Neuronal stem cell (in vitro differentiated cells): ENCODE data around the gene MTARC2. TPM values are rescaled to one million over a fixed set of nuclear protein-coding genes. Genes with fewer than 3 reads are reported as not detected.

Experiments
- DNase-seq: peaks from one replicate; pipeline ENCODE4 v3.0.0-alpha.2; 2013; ENCODE audit warnings: low spot score
- H2AFZ ChIP-seq: one replicate; pipeline ENCODE4 v1.6.1; 2013; ENCODE audit warnings: mild to moderate bottlenecking, low read length, inconsistent platforms
- H2AK5ac ChIP-seq: 2 replicates; pipeline ENCODE4 v1.6.1; 2013; ENCODE audit warnings: low read depth, mild to moderate bottlenecking, inconsistent platforms, low read length, moderate library complexity, mixed read lengths
- H2BK120ac ChIP-seq: 2 replicates; pipeline ENCODE4 v1.6.1; 2013; ENCODE audit warnings: low read depth, mild to moderate bottlenecking, inconsistent platforms, low read length, moderate library complexity, mixed read lengths
- H2BK12ac ChIP-seq: one replicate; pipeline ENCODE4 v1.6.1; 2013; ENCODE audit warnings: low read length, inconsistent platforms
- H2BK15ac ChIP-seq: 2 replicates; pipeline ENCODE4 v1.6.1; 2013; ENCODE audit warnings: mild to moderate bottlenecking, low read length, inconsistent platforms, mixed read lengths
- H2BK5ac ChIP-seq: one replicate; pipeline ENCODE4 v1.6.1; 2013; ENCODE audit warnings: inconsistent platforms, mild to moderate bottlenecking, low read length, moderate library complexity
- H3K14ac ChIP-seq: one replicate; pipeline ENCODE4 v1.6.1; 2013; ENCODE audit warnings: low read length, inconsistent platforms
- H3K18ac ChIP-seq: 2 replicates; pipeline ENCODE4 v1.6.1; 2013; ENCODE audit warnings: low read length, inconsistent platforms
- H3K23ac ChIP-seq: 2 replicates; pipeline ENCODE4 v1.6.1; 2013; ENCODE audit warnings: low read depth, mild to moderate bottlenecking, mixed read lengths, low read length, inconsistent platforms; ENCODE audit not compliant: poor library complexity
- H3K27ac ChIP-seq: replicated peaks from 3 replicates; pipeline ENCODE4 v1.5.1; 2013; ENCODE audit warnings: low read length, inconsistent platforms
- H3K27me3 ChIP-seq, 3 experiments: 2 replicates each; pipeline ENCODE4 v1.6.1; 2013; ENCODE audit warnings: low read length in 3 of 3, mild to moderate bottlenecking in 2 of 3, inconsistent platforms in 1 of 3, low read depth in 1 of 3, mixed read lengths in 1 of 3, moderate library complexity in 1 of 3; ENCODE audit not compliant: control insufficient read depth in 3 of 3, insufficient read depth in 3 of 3
- H3K36me3 ChIP-seq, 2 donors: replicated peaks in 1 of 2; 2 replicates each; pipeline ENCODE4 v1.6.1; 2013; ENCODE audit warnings: low read length in 2 of 2; ENCODE audit not compliant: control insufficient read depth in 2 of 2, insufficient read depth in 2 of 2
- H3K4ac ChIP-seq: 2 replicates; pipeline ENCODE4 v1.6.1; 2013; ENCODE audit warnings: inconsistent platforms, mild to moderate bottlenecking, low read length, moderate library complexity
- H3K4me1 ChIP-seq, 2 donors: 1 replicate in 1 of 2; 2 replicates in 1 of 2; pipeline ENCODE4 v1.6.1; 2013; ENCODE audit warnings: low read length in 2 of 2, low read depth in 1 of 2; ENCODE audit not compliant: control insufficient read depth in 2 of 2, insufficient read depth in 1 of 2
- H3K4me2 ChIP-seq: one replicate; pipeline ENCODE4 v1.6.1; 2013; ENCODE audit warnings: mild to moderate bottlenecking, low read length, inconsistent platforms; ENCODE audit not compliant: insufficient read depth, poor library complexity, severe bottlenecking
- H3K4me3 ChIP-seq, 2 donors: 2 replicates each; pipeline ENCODE4 v1.5.1; 2013; ENCODE audit warnings: low read length in 2 of 2, mild to moderate bottlenecking in 2 of 2, inconsistent platforms in 1 of 2, moderate library complexity in 1 of 2
- H3K79me1 ChIP-seq: one replicate; pipeline ENCODE4 v1.6.1; 2013; ENCODE audit warnings: low read depth, mild to moderate bottlenecking, inconsistent platforms, low read length, moderate library complexity
- H3K9ac ChIP-seq: one replicate; pipeline ENCODE4 v1.6.1; 2013; ENCODE audit warnings: mild to moderate bottlenecking, low read depth, low read length, inconsistent platforms; ENCODE audit not compliant: poor library complexity
- H3K9me3 ChIP-seq, 2 donors: replicated peaks in 1 of 2; 2 replicates each; pipeline versions ENCODE3 to v1.6.1; 2013; ENCODE audit warnings: low read length in 2 of 2, mild to moderate bottlenecking in 2 of 2, inconsistent platforms in 1 of 2, low read depth in 1 of 2, mixed read lengths in 1 of 2, moderate library complexity in 1 of 2; ENCODE audit not compliant: control insufficient read depth in 2 of 2, insufficient read depth in 1 of 2
- H4K8ac ChIP-seq: one replicate; pipeline ENCODE4 v1.6.1; 2013; ENCODE audit warnings: low read depth, mild to moderate bottlenecking, inconsistent platforms, low read length, moderate library complexity
- H4K91ac ChIP-seq: one replicate; pipeline ENCODE4 v1.6.1; 2013; ENCODE audit warnings: low read length, low read depth, mild to moderate bottlenecking, inconsistent platforms; ENCODE audit not compliant: poor library complexity
- WGBS, 2 donors: extraction: QIAGEN DNeasy Blood & Tissue Kit; methylation state at CpG; one replicate each; pipeline ENCODE4 v1.1.7; 2013; ENCODE audit warnings: missing lambda C conversion rate in 2 of 2, mixed read lengths in 1 of 2; ENCODE audit not compliant: insufficient read length in 2 of 2, insufficient replicate concordance in 1 of 2; ENCODE audit errors: extremely low coverage in 2 of 2; 5-methylcytosine and 5-hydroxymethylcytosine counted together
- polyA plus RNA-seq, 2 experiments: library from polyadenylated mRNA; stranded (reverse); fragments of 200-250 nt; gene quantifications; one replicate each; pipeline ENCODE4 v1.2.3, GENCODE V29; 2013

Gene MTARC2
- polyA plus RNA-seq (2013, experiment 1 of 2), result not detected
- not detected for polyA plus RNA-seq (2013, experiment 2 of 2)

- peak within 1 kb of the TSS; percentile 96 for H3K23ac ChIP-seq
- no peak within 1 kb of the TSS for H2BK5ac ChIP-seq
- H3K4me3 ChIP-seq, result peak within 1 kb of the TSS; percentile 72
- WGBS, 2 donors, result no CpG with 5 or more reads among the region's 77 CpGs
- H2AFZ ChIP-seq, result peak within 1 kb of the TSS; percentile 97
- H3K36me3 ChIP-seq, result no peaks in the 10 kb centered on the region
- H2BK15ac ChIP-seq, result peak within 1 kb of the TSS; percentile 31
- peak within 1 kb of the TSS; percentile 99 for H3K4me2 ChIP-seq
- H3K18ac ChIP-seq, result peak within 1 kb of the TSS; percentile 68
- no peak within 1 kb of the TSS for H2AK5ac ChIP-seq
- H4K8ac ChIP-seq, result no peak within 1 kb of the TSS
- no peak within 1 kb of the TSS for H2BK120ac ChIP-seq
- H3K4ac ChIP-seq, result no peak within 1 kb of the TSS
- no peaks in the 10 kb centered on the region for H3K9me3 ChIP-seq
- no peak within 1 kb of the TSS for H3K27ac ChIP-seq
- peak within 1 kb of the TSS; percentile 77 for H3K9ac ChIP-seq
- H3K14ac ChIP-seq, result no peak within 1 kb of the TSS
- no peak within 1 kb of the TSS for H2BK12ac ChIP-seq
- H3K4me1 ChIP-seq, result peaks cover 2 to 3% of the 10 kb centered on the region in 2 donors
- DNase-seq, result peak; percentile 39
- no peak within 1 kb of the TSS for H4K91ac ChIP-seq
- H3K79me1 ChIP-seq, result no peaks in the 10 kb centered on the region
- H3K27me3 ChIP-seq, result peaks cover 8 to 40% (median 25%) of the 10 kb centered on the region in 3 experiments
These were observed at the start of gene MTARC2 for GRCh38 chr1:220748089-220748934. Gene MTARC2 (plus strand): TSS chr1:220748322. CDS start chr1:220748532, 210 bp downstream.

DNA sequence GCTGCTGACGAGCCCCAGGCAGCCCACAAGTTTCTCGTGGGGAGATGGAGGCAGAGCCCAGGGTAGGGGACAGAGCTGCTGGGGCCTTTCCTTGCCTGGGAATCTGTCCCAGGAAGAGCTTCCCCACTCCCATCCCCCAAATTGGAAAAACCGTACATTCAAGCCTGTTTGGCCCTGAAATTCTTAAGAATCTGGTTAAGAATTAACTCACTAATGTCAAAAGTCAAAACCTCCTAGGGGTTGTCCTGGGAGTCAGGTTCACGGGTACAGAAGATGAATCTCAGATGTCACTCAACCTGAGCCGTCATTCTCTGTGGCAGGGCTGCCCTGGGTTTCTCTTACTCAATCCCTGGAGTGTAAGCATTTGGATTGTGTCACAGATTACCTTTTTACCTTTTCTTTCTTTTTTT lies 49.5 kb upstream of the MTARC2 start:
- Histone ChIP-seq H3K79me1 (peaks cover 2% of the 10 kb centered on the region), H3K27ac (no peak overlapping the region), H3K4me2 (no peak overlapping the region), H3K14ac (no peak overlapping the region), H3K9me3 (no peaks in the 10 kb centered on the region), H3K27me3 (peaks cover 0 to 14% (median 0%) of the 10 kb centered on the region in 3 experiments), H3K4me1 (peaks cover 0 to 2% of the 10 kb centered on the region in 2 donors), H2AK5ac (no peak overlapping the region), H4K91ac (no peak overlapping the region), H4K8ac (no peak overlapping the region), H2BK12ac (no peak overlapping the region), H3K18ac (no peak overlapping the region), H3K36me3 (no peaks in the 10 kb centered on the region), H2BK15ac (no peak overlapping the region), H3K4me3 (no peak overlapping the region), H3K4ac (no peak overlapping the region), H3K23ac (no peak overlapping the region), H2BK120ac (no peak overlapping the region), H2BK5ac (no peak overlapping the region), H2AFZ (no peak overlapping the region), H3K9ac (no peak overlapping the region)
- DNase-seq, result no peak
- no CpG with 5 or more reads among the region's 5 CpGs for WGBS, 2 donors

DNA sequence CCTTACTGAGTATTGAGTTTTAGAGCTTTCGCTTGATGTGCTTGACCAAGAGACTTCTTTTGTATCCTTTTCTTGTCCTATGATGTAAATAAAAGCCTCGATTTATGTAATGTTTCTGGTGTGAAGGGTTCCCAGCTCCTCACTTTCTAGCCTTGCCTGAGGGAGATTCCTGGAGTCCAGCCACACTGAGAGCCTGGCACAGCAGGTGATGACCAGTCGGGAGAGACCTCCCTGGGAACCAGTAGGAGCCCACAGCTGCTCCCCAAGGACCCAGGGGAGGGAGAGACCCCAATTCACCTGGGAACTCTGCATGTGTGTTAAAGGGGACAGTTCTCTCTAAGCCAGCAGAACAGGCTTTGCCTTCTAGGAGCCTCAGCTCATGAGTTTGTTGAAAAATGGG lies 49.1 kb upstream of the MTARC2 start:
- H3K4me1 ChIP-seq, result peaks cover 0 to 2% of the 10 kb centered on the region in 2 donors
- no peak overlapping the region for H3K27ac ChIP-seq
- no peak overlapping the region for H3K4ac ChIP-seq
- no peak overlapping the region for H2BK12ac ChIP-seq
- H3K36me3 ChIP-seq, result no peaks in the 10 kb centered on the region
- H3K23ac ChIP-seq, result no peak overlapping the region
- no peak overlapping the region for H3K14ac ChIP-seq
- no peak overlapping the region for H4K91ac ChIP-seq
- no peak overlapping the region for H3K9ac ChIP-seq
- no peak overlapping the region for H4K8ac ChIP-seq
- WGBS, 2 donors, result no CpG with 5 or more reads among the region's 3 CpGs
- no peak overlapping the region for H2AFZ ChIP-seq
- no peak overlapping the region for H2BK5ac ChIP-seq
- H3K4me3 ChIP-seq, result no peak overlapping the region
- no peak overlapping the region for H3K18ac ChIP-seq
- no peak for DNase-seq
- H2BK120ac ChIP-seq, result no peak overlapping the region
- no peak overlapping the region for H2AK5ac ChIP-seq
- no peak overlapping the region for H3K4me2 ChIP-seq
- peaks cover 0 to 16% (median 0%) of the 10 kb centered on the region in 3 experiments for H3K27me3 ChIP-seq
- no peaks in the 10 kb centered on the region for H3K9me3 ChIP-seq
- peaks cover 2% of the 10 kb centered on the region for H3K79me1 ChIP-seq
- no peak overlapping the region for H2BK15ac ChIP-seq

DNA sequence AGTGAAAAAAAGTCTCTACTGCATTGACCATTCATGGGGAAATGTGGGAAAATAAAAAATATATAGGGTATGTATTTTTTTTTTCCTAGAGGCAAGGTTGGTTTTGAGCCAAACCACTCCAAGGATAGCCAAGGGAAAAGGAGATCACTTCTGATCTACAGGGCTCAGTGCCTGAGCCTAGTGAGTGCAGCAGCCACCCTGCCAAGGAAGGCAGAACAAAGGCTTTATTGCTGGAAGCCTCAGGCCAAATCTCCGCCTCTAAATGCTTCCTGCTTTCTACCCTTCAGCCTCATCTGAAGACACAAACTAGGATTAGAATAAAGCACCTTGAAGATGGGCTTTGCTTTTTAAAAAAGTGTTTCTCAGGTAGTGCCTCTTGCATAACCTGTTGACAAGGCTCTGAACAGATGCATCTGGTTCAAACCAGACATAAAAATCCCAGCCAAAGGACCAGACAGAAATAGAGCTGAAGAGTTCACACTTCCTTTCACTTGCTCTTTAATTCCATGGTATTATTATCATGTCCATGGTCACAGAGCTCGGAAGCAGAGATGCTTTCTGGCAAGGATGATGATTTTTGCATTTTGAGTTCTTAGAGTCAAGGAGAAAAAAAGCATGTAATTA lies 47.5 kb upstream of the MTARC2 start:
- DNase-seq, result no peak
- peak overlapping the region; percentile 70 for H2AFZ ChIP-seq

More for the DNA sequence above, 47.5 kb upstream of the MTARC2 start:
- Histone ChIP-seq H3K14ac (no peak overlapping the region), H3K4ac (no peak overlapping the region), H3K27ac (no peak overlapping the region), H3K4me3 (no peak overlapping the region), H3K79me1 (no peaks in the 10 kb centered on the region), H2BK120ac (no peak overlapping the region), H3K9ac (no peak overlapping the region), H2BK15ac (no peak overlapping the region), H3K4me2 (no peak overlapping the region), H4K8ac (no peak overlapping the region), H3K36me3 (no peaks in the 10 kb centered on the region), H2BK5ac (no peak overlapping the region), H2AK5ac (no peak overlapping the region), H3K18ac (no peak overlapping the region), H3K4me1 (peaks cover 0 to 2% of the 10 kb centered on the region in 2 donors), H3K9me3 (no peaks in the 10 kb centered on the region), H4K91ac (no peak overlapping the region), H3K23ac (no peak overlapping the region), H2BK12ac (no peak overlapping the region), H3K27me3 (peaks cover 0 to 20% (median 0%) of the 10 kb centered on the region in 3 experiments)
- whole genome bisulfite sequencing, 2 donors, result no CpG with 5 or more reads among the region's 2 CpGs
